GM21717 (cell line): ENCODE data around the gene ULBP3.
"Not testable (repeated sequence)": the region's sequence is repeated elsewhere in the genome, so short reads cannot be mapped to it uniquely, and the experiment has no call there.

ENCODE experiments used
- ATAC-seq: cut with Tn5 transposase; IDR thresholded peaks from one replicate; pipeline ENCODE4 v1.9.1; 2021; ENCODE audit warnings: mild to moderate bottlenecking, moderate library complexity; ENCODE audit not compliant: unreplicated experiment

Gene ULBP3

DNA sequence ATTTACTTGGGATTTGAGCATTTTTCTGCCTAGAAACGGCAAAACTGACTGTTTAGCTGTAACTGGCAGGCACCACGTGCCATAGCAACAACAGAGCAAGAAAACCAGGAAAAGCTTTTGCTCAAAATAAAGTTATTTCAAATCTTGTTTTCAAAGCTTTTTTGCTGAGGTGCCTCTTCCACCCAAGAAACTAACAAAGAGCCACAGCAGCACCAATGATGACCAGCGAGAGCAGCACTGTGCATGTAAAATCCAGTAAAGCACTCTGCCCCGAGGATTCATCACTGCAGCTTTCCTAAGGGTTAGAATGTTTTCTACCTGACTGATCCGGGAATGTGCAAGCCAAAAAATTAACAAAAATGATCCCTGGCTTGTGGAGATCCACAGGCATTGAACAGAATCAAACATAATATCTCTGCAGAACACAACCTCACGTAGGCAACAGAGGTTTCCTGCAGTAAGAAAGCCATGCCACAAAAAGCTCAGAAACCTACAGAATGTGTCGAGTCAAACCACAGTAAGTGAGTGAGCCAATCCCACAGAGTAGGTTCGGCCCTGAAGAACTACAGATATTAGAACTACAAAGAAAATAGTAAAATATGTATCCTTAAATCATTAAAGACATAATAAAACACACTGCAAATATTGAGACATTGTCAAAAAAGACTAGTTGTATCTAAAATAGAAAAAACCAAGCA, 7.4 kb upstream of the ULBP3 start:
- ATAC-seq = no peak

DNA sequence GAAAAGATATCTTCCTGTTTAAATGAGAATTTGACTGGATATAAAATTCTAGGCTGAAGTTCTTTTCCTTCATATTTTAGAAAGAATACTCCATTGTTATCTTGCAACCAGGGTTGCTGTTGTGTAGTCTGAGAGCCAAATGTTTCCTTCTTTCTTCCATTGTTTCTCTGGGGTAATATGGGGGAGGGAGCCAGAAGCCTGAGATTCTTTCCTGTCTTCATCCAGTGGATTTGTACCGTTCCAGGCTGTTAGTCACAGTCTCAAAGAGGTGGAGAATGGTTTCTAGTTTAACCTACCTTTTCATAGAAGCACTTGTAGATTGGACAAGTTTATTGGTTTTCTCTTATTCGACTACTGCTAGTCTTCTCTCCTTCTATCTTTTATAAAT, 6.1 kb upstream of the ULBP3 start:
- ATAC-seq = no peak

DNA sequence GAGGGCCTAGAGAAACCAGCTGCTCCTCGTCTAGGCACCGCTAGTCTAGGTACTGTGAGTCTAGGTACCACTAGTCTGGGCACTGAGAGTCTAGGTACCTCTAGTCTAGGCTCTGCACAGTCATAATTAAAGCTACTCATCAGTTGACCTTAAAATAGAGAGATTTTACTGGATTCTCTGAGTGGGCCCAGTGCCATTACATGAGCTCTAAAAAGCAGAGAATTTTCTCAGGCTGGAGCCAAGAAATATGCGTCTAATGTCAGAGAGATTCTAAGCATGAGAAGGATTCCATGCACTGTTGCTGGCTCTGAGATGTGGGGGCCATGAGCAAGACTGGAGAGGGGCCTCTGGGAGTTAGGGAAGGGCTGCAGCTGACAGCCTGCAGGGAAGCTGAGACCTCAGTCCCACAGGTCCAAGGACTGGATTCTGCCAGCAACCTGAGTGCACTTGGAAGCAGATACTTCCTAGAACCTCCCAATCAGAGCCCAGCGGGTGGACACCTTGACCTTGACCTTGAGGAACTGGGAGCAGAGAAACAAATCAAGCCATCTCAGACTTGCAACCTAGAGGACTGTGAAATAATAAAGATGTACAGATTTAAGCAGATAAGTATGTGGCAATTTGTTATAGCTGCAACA, 5.6 kb upstream of the ULBP3 start:
- not testable (repeated sequence) for ATAC-seq

DNA sequence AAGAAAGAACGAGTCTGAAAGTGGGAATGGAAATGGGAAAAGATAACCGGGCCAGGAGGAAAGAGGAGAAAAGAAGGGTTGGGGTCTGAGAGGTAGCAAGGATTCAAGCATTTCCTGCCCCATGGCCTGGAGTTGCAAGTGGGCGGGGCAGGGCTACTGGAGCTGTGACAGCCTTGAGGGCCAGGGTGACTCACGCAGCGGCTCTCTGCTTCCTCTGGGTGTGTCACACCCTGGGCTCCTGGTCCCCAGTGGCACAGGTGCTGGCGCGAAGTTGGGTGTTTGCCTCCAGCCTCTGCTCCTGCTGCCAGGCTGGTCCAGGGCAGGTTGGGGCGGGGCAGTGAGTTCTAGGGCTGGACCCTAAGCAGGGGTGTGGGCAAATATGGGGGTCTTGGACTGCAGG, 3.3 kb upstream of the ULBP3 start:
- ATAC-seq = no peak

DNA sequence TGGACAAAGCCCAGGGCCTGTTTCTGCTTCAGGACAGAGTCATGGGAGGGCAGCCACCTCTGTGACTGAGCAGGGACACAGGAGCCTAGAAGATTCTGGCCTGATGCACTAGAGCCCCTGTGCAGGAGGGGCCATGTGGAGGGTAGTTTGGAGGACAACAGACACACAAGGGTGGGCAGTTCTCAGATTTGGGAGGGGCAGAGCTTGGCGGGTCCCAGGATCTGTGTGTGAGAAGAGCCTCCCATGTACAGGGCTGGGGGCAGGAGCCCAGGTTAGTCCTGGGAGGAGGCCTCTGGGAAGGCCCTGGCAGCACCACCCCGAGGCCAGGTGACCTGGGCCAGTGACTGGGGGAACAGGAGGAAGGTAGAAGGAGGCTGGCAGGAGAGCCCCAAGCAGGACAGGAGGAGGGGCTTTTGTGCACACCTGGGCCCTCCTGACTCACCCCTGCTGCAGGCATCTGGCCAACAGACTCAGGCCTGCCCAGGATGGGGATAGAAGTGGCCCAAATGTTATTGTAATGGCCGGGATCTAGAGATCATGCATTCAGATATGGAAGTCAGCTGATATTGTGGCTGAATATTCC, 1.4 kb upstream of the ULBP3 start:
- no peak for ATAC-seq

DNA sequence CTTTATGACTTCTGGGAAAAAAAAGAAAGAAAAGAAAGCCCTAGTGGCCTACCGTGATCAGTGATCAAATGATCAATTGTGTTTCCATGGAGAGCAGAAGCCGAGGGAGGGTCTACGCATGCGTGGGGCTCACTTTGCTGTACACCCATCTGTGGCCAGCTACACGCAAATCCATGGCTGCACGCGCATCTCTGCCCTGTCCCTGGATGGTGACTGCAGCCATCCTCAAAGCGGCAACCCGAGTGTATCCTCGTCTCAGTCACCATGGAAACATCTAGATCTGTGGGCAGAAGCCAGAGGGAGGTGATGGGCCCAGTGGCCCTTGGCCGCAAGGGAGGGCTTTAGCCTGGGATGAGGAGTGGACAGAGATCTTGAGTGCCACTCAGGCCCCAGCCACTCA, 785 bp upstream of the ULBP3 start:
- ATAC-seq = no peak

DNA sequence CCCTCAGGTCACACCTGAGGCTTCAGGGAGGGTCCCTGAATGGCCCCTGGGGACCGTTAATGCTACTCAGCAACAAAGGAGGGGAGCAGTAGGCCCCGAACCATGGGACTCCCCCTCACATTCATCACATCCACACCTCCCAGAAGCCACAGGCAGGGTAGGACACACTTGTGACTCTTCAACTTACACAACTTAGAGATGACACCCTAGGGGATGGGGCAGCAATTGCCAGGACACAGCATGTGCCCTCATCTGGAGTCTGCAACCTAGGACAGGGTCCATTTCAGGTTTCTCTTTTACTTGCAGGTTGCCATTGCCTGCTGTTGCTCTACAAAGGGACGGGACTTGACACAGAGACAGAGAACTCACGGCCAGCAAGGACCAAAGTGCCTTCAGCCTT, 770 bp downstream of the ULBP3 start:
- ATAC-seq = no peak

DNA sequence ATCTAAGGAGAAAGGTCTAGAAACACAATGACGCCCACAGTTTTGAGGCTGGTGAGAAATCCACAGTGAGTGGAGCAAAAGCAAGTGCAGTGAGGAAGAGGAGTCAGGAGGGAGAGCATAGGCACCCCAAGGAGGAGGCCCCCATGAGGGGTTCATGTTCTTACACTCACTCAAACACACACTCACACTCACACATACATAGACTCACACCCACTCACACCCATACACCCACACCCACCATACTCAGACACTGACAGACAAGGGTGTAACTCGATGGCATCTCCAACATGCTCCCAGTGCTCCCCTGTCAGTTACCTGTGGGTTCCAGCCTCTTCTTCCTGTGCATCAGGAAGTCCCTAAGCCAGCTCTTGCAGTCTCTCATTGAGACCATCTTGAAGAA, 3.8 kb downstream of the ULBP3 start:
- no peak for ATAC-seq

DNA sequence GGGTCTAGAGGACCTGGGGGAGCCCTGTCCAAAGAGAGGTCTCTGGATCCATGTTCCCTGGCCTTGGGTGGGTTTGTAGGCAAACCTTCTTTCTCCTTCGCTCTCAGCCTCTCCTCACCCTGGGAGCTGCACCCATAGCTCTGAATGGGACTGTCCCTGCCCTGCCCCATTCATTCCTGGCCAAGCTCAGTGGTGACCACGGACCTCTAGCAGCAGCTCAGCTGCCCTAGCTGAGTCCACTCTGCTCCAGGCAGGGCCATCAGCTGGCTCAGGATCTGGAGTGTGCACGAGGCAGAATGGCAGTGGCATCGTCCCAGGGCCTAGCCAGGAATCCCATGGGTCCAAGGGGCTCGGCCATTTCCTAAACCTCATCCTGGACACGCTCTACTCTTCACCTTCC, 5.3 kb downstream of the ULBP3 start:
- no peak for ATAC-seq

DNA sequence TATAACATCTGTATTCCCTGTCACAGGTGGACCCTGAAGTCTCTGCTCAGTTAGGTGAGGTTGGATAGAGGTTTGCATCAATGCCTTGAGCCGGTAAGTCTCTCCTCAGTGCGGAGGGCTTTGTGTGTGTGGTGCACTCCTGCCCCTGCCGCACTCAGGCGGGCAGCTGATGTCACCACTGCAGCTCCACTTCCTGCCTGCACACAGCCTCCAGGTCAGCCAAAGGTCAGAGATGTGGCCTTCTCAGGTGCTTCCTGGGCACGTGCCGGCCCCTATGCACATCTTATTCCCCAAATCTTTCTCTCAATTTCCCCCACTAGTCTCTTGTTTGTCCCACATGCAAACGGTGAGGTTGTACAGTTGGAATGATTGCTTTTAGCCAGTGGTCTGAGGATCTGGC, 8.9 kb downstream of the ULBP3 start:
- not testable (repeated sequence) for ATAC-seq

DNA sequence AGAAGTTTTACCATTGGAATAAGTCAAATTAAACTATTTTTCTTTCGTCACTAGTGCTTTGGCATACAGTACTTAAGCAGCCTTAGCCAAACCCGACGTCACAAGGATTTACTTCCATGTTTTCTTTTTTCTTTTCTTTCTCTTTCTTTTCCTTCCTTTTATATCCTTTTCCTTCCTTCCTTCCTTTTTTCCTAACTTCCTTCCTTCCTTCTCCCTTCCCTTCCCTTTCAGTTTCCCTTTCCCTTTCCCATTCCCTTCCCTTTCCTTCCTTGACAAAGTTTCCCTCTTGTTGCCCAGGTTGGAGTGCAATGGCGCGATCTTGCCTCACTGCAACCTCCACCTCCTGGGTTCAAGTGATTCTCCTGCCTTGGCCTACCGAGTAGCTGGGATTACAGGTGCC, 9.9 kb downstream of the ULBP3 start:
- no peak for ATAC-seq

DNA sequence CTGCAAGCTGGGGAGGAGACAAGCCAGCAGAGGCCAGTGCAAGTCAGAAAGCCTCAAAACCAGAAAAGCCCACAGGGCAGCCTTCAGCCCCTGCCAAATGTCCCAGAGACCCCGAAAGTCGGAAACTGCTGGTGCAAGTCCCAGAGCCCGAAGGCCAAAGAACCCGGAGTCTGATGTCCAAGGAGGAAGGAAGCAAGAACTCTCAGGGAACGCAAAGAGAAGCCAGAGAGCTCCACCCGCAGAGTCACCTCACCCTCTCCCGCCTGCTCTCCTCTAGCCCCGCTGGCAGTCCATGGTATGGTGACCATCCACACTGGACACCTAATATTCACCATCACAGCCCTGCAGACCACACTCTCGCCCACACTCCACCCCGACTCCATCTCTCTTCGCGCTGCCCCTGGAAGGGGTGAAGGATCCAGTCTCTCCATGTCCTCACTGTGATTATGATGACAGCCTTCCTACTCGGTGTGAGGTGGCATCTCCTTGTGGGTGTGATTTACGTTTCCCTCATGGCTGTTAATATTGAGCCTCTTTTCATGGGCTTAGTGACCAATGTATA, 10.6 kb downstream of the ULBP3 start:
- no peak for ATAC-seq

DNA sequence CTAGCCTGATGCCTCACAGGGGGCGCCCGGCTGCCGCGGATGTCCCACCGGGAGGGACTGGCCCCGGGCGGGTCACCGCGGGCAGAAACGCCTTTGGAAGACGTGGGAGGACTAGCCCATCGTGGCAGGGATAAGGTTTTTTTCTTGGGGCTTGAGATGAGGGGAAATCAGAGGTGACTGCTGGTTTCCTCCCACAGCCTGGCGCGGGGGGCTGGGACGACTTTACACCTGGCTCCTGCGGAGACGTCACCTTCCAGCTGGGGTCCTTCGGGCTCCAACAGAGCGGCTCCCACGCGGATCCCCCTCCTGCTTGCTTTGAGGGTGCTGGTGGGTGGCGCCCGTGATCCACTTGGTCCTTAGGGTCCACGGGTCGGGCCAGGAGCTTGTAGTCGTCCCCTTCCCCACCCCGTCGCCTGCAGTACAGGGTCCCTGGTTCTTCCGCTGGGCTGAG, 11.4 kb downstream of the ULBP3 start:
- ATAC-seq = no peak

DNA sequence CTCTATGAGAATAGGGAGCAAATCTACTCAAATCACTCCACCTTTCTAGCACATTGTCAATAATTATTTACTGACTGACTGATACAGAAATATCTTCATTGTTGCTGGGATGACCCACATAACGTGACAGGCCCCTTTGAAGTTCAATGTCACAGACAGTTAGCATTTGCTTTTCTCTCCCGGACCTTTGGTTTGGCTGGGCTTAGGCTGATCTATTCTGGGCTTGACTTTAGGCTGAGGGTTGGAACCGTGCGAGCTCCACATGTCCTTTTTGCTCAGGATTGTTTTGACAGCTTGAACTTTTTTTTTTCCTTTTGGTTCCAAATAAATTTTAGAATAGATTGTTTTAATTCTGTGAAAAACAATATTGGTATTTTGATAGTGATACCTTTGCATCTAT, 12.0 kb downstream of the ULBP3 start:
- ATAC-seq = no peak

DNA sequence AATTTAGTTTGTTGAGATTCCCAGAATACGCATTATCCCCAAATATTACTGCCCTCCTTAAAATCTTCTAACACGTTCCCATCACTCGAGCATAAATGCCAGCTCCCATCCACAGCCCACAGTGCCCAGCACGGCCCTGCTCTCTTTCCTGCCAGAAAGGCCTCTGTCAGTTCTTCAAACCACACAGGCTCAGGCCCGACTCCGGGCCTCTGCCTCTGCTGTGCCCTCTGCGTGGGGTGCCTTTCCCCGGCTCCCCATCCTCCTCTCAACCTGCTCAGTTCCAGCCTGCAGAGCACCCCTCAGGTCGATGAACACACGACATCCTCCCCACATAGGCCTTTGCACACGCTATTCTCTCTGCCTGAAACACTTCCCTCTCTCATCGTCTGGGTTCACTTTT, 12.8 kb downstream of the ULBP3 start:
- no peak for ATAC-seq

DNA sequence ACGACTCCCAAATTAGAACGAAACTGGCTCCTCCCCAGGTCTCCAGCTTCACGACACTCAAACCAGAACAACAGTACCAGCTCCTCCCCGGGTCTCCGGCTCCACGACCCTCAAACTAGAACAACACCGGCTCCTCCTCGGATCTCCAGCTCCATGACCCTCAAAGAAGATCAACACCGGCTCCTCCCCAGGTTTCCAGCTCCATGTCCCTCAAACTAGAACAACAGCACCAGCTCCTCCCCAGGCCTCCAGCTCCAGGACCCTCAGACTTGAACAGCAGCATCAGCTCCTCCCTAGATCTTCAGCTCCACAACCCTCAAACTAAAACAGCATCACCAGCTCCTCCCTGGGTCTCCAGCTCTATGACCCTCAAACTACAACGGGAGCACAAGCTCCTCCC, 13.8 kb downstream of the ULBP3 start:
- no peak for ATAC-seq

DNA sequence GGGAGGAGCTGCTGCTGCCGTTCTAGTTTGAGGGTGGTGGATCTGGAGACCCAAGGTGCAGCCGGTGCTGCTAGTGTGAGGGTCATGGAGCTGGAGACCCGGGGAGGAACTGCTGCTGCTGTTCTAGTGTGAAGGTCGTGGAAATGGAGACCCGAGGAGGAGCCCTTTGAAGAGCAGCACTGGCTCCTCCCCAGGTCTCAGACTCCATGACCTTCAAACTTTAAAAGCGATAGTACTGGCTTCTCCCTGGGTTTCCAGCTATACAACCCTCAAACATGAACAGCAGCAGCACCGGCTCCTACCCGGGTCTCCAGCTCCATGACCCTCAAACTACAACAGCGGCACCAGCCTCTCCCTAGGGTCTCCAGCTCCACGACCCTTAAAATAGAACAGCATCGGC, 15.5 kb downstream of the ULBP3 start:
- ATAC-seq = no peak

DNA sequence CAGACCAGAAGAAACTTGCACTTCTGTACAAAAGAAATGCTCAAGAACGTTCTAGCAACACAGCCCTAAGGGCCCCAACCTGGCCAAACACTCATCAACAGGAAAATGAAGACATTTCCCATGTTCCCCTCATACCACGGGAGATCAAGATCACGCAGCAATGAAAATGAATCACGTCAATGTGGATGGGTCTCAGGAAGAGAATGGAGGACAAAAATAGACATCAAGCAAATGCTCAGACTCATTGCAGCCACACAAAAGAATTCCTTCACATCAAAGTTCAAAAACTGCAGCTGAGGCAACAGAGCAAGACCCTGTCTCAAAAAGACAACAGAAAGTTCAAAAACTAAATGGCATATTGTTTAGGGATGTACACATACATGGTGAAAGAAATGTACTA, 18.1 kb downstream of the ULBP3 start:
- no peak for ATAC-seq

DNA sequence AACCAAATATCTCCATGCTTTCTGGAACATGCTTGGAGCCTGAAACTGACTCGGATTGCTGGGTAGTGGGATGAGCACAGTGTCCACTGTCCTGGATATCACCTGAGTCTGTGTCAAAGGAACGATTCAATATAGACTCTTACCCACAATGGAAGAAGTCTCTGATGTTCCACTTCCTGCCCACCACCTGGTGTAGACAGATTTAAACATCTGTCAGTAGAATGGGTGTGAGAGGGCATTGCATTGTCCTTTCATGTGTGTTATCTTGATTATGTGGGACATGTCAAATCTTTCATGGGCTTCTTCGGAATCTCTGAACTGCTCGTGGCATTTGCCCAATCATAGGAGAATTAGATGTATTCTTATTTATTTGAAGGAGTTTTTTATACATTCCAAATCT, 20.8 kb downstream of the ULBP3 start:
- no peak for ATAC-seq

DNA sequence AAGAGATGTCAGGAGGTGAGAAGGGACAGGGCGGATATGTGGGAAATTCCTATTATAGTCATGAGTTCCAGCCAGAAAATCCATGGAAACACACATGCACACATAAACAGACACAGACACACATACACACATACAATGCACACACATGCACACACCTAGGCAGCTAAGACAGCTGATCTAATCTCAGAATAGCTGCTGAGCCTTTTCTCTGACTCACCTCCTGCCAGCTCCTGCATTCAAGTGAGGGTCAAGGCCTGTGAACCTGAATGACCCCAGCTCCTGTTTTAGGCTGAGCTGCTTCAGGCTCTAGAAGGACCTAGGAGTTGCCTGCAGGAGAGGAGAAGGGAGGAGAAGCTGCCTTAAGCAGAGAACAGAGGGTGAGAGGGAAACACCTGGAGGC, 22.0 kb downstream of the ULBP3 start:
- no peak for ATAC-seq

DNA sequence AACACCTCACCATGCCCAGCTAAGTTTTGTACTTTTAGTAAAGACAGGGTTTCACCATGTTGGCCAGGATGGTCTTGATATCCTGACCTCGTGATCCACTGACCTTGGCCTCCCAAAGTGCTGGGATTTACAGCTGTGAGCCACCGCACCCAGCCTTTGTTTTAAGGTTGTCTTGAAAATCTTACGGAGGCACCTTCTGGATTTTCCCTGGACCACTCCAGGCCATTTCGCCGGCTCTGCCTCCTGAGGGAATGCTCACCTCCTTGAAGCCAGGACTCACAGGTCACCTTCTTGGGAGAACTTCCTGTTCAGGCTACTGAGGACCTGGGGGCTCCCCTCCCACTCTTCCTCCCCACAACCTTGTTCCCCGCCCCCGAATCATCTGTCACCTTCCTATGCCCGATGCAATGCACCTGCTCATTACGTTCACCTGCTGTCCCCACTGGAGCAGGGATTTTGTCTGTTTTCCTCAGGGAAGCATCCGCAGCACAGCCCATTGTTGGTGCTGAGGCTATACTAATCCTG, 24.2 kb downstream of the ULBP3 start:
- no peak for ATAC-seq
